NCI-H510A treated with DMSO at 0.1 percent for 48 hours (cell line): ENCODE measurements around the gene HBA2.
"Not testable (repeated sequence)": the region's sequence is repeated elsewhere in the genome, so short reads cannot be mapped to it uniquely, and the experiment has no call there.

Experiments
- DNase-seq: peaks from one replicate; lab custom pipeline; 2025; lab: John Stamatoyannopoulos, UW

Gene HBA2

GRCh38 chr16:172374-172941 is at the start of gene HBA2:
TSS of gene HBA2 (plus strand) at chr16:172876. CDS start at chr16:172913, 37 bp downstream.
- not testable (repeated sequence) for DNase-seq

GRCh38 chr16:123558-124350 is 48.9 kb upstream of the HBA2 start:
- DNase-seq: not testable (repeated sequence)

GRCh38 chr16:125011-125410 is 47.7 kb upstream of the HBA2 start:
- no peak for DNase-seq

GRCh38 chr16:129075-129474 is 43.6 kb upstream of the HBA2 start:
- no peak for DNase-seq

- no peak for DNase-seq
Observed at GRCh38 chr16:130533-131173, 42.0 kb upstream of the HBA2 start.

GRCh38 chr16:132120-132519 is 40.6 kb upstream of the HBA2 start:
- no peak for DNase-seq

- no peak for DNase-seq
Observed at GRCh38 chr16:133716-134115, 39.0 kb upstream of the HBA2 start.

GRCh38 chr16:138049-138417 is 34.6 kb upstream of the HBA2 start:
- no peak for DNase-seq

- DNase-seq: no peak
Observed at GRCh38 chr16:140175-140857, 32.4 kb upstream of the HBA2 start.

GRCh38 chr16:142405-142967 is 30.2 kb upstream of the HBA2 start:
- DNase-seq: no peak

GRCh38 chr16:143047-143446 is 29.6 kb upstream of the HBA2 start:
- no peak for DNase-seq

GRCh38 chr16:143456-143855 is 29.2 kb upstream of the HBA2 start:
- no peak for DNase-seq

- no peak for DNase-seq
Observed at GRCh38 chr16:144797-145252, 27.9 kb upstream of the HBA2 start.

- DNase-seq: no peak
Observed at GRCh38 chr16:146646-147045, 26.0 kb upstream of the HBA2 start.

GRCh38 chr16:149024-149660 is 23.5 kb upstream of the HBA2 start:
- no peak for DNase-seq

- no peak for DNase-seq
Observed at GRCh38 chr16:152141-153128, 20.2 kb upstream of the HBA2 start, which contains the start of gene HBZ. TSS of gene HBZ (plus strand) at chr16:152644. CDS start at chr16:152910, 266 bp downstream.

GRCh38 chr16:153129-153521 is 19.6 kb upstream of the HBA2 start:
- DNase-seq: not testable (repeated sequence)

- not testable (repeated sequence) for DNase-seq
Observed at GRCh38 chr16:153550-154216, 19.0 kb upstream of the HBA2 start.

- no peak for DNase-seq
Observed at GRCh38 chr16:154217-155030, 18.3 kb upstream of the HBA2 start.
